Measurements from ENCODE around the gene HRH3. TPM values are rescaled to one million over a fixed set of nuclear protein-coding genes. Genes with fewer than 3 reads are reported as not detected.

Gene HRH3
- total RNA-seq, 1 donor from 2014 or later = not detected

GRCh38 chr20:62243906-62244515 lies 23.9 kb upstream of the HRH3 start:
- Histone ChIP-seq H3K36me3 (ENCODE audit: control insufficient read depth, insufficient read depth, low read length) (peaks cover 1% of the 10 kb centered on the region), H3K27me3 (ENCODE audit: control insufficient read depth, insufficient read depth, low read length) (no peaks in the 10 kb centered on the region), H3K4me3 (ENCODE audit: low read depth, low read length) (no peak overlapping the region)
- no peak for DNase-seq (ENCODE audit: low read depth)
- TF ChIP-seq CTCF (IDR thresholded peaks at IDR 0.05; ENCODE audit: insufficient read depth, low read length, poor library complexity, severe bottlenecking) = no peak

- no peak for TF ChIP-seq CTCF (IDR thresholded peaks at IDR 0.05; ENCODE audit: insufficient read depth, low read length, poor library complexity, severe bottlenecking)
- Histone ChIP-seq H3K27me3 (ENCODE audit: control insufficient read depth, insufficient read depth, low read length) (no peaks in the 10 kb centered on the region), H3K4me3 (ENCODE audit: low read depth, low read length) (no peak overlapping the region), H3K36me3 (ENCODE audit: control insufficient read depth, insufficient read depth, low read length) (peaks cover 1% of the 10 kb centered on the region)
- DNase-seq (ENCODE audit: low read depth) = no peak
These were observed 23.0 kb upstream of the HRH3 start for GRCh38 chr20:62243106-62243505.

- H3K4me3 ChIP-seq (ENCODE audit: low read depth, low read length) = no peak overlapping the region
- no peak for TF ChIP-seq CTCF (IDR thresholded peaks at IDR 0.05; ENCODE audit: insufficient read depth, low read length, poor library complexity, severe bottlenecking)
These were observed 22.1 kb upstream of the HRH3 start for GRCh38 chr20:62242176-62242575.

GRCh38 chr20:62241506-62241905 lies 21.4 kb upstream of the HRH3 start:
- TF ChIP-seq CTCF (IDR thresholded peaks at IDR 0.05; ENCODE audit: insufficient read depth, low read length, poor library complexity, severe bottlenecking) = no peak
- no peaks in the 10 kb centered on the region for H3K36me3 ChIP-seq (ENCODE audit: control insufficient read depth, insufficient read depth, low read length)
- H3K4me3 ChIP-seq (ENCODE audit: low read depth, low read length) = no peak overlapping the region
- DNase-seq (ENCODE audit: low read depth) = no peak
- no peaks in the 10 kb centered on the region for H3K27me3 ChIP-seq (ENCODE audit: control insufficient read depth, insufficient read depth, low read length)

More at GRCh38 chr20:62242176-62242575, 22.1 kb upstream of the HRH3 start:
- Histone ChIP-seq H3K36me3 (ENCODE audit: control insufficient read depth, insufficient read depth, low read length) (no peaks in the 10 kb centered on the region), H3K27me3 (ENCODE audit: control insufficient read depth, insufficient read depth, low read length) (no peaks in the 10 kb centered on the region)
- no peak for DNase-seq (ENCODE audit: low read depth)

- no peak overlapping the region for H3K4me3 ChIP-seq (ENCODE audit: low read depth, low read length)
- DNase-seq (ENCODE audit: low read depth) = no peak
- H3K36me3 ChIP-seq (ENCODE audit: control insufficient read depth, insufficient read depth, low read length) = no peaks in the 10 kb centered on the region
- H3K27me3 ChIP-seq (ENCODE audit: control insufficient read depth, insufficient read depth, low read length) = peaks cover under 1% of the 10 kb centered on the region
- no peak for TF ChIP-seq CTCF (IDR thresholded peaks at IDR 0.05; ENCODE audit: insufficient read depth, low read length, poor library complexity, severe bottlenecking)
These were observed 20.1 kb upstream of the HRH3 start for GRCh38 chr20:62240020-62240685.

Measured in kidney epithelial cell (primary cell).